HUDEP-2 (cell line): Measurements from ENCODE around the gene SPOCK2.
A peak's percentile ranks its signal among the peaks of the same experiment; 100 is the strongest.

ENCODE experiments used
- DNase-seq, 76 experiments: peaks; one replicate each; lab custom pipeline; 2025; ENCODE audit not compliant: unreplicated experiment in 76 of 76; lab: John Stamatoyannopoulos, UW

The SPOCK2 gene

GRCh38 chr10:72074574-72075375 lies 13.6 kb downstream of the SPOCK2 start:
- DNase-seq, result no peak

- no peak for DNase-seq
These were observed 14.4 kb downstream of the SPOCK2 start for GRCh38 chr10:72073708-72074573.

- no peak for DNase-seq
These were observed 15.7 kb downstream of the SPOCK2 start for GRCh38 chr10:72072639-72073038.

GRCh38 chr10:72072046-72072445 lies 16.3 kb downstream of the SPOCK2 start:
- DNase-seq, result no peak

- DNase-seq, result peak in 1 of 76 experiments; percentile 7
These were observed 18.4 kb downstream of the SPOCK2 start for GRCh38 chr10:72069751-72070526.

GRCh38 chr10:72068901-72069446 lies 19.4 kb downstream of the SPOCK2 start:
- DNase-seq, result no peak

GRCh38 chr10:72068126-72068765 lies 20.1 kb downstream of the SPOCK2 start:
- DNase-seq, result no peak

GRCh38 chr10:72067463-72068125 lies 20.8 kb downstream of the SPOCK2 start:
- no peak for DNase-seq

GRCh38 chr10:72066318-72067284 lies 21.8 kb downstream of the SPOCK2 start:
- DNase-seq, result no peak

GRCh38 chr10:72065439-72066025 lies 22.8 kb downstream of the SPOCK2 start:
- no peak for DNase-seq

GRCh38 chr10:72063703-72064391 lies 24.5 kb downstream of the SPOCK2 start:
- DNase-seq, result no peak

GRCh38 chr10:72062832-72063702 lies 25.3 kb downstream of the SPOCK2 start:
- DNase-seq, result no peak

GRCh38 chr10:72062382-72062781 lies 26.0 kb downstream of the SPOCK2 start:
- DNase-seq, result no peak

- no peak for DNase-seq
These were observed 26.4 kb downstream of the SPOCK2 start for GRCh38 chr10:72061930-72062329.

- peak in 1 of 76 experiments; percentile 2 for DNase-seq
These were observed 26.9 kb downstream of the SPOCK2 start for GRCh38 chr10:72061491-72061890.
